HG03139 (cell line): ENCODE results near the gene PHETA2.
"Not testable (repeated sequence)": the region's sequence is repeated elsewhere in the genome, so short reads cannot be mapped to it uniquely, and the experiment has no call there.

Experiments used
- ATAC-seq: cut with Tn5 transposase; IDR thresholded peaks from one replicate; pipeline ENCODE4 v1.9.1; 2021; ENCODE audit not compliant: unreplicated experiment

Gene PHETA2

GRCh38 chr22:42101199-42101598 is 27.2 kb downstream of the PHETA2 start:
- ATAC-seq, result no peak

- ATAC-seq, result not testable (repeated sequence)
Observed at GRCh38 chr22:42104332-42104860, 30.3 kb downstream of the PHETA2 start.

- ATAC-seq, result no peak
Observed at GRCh38 chr22:42108848-42109247, 34.8 kb downstream of the PHETA2 start.

- ATAC-seq, result no peak
Observed at GRCh38 chr22:42111798-42112197, 37.8 kb downstream of the PHETA2 start.

- ATAC-seq, result not testable (repeated sequence)
Observed at GRCh38 chr22:42112793-42113192, 38.7 kb downstream of the PHETA2 start.

GRCh38 chr22:42114721-42115120 is 40.7 kb downstream of the PHETA2 start:
- ATAC-seq, result no peak

GRCh38 chr22:42115420-42115830 is 41.4 kb downstream of the PHETA2 start:
- ATAC-seq, result not testable (repeated sequence)

- no peak for ATAC-seq
Observed at GRCh38 chr22:42116848-42117424, 42.9 kb downstream of the PHETA2 start.

GRCh38 chr22:42120231-42121021 is 46.4 kb downstream of the PHETA2 start:
- not testable (repeated sequence) for ATAC-seq

- ATAC-seq, result not testable (repeated sequence)
Observed at GRCh38 chr22:42123529-42123928, 49.5 kb downstream of the PHETA2 start.

GRCh38 chr22:42127606-42128005 is 53.6 kb downstream of the PHETA2 start:
- ATAC-seq, result no peak

- ATAC-seq, result not testable (repeated sequence)
Observed at GRCh38 chr22:42128007-42128406, 54.0 kb downstream of the PHETA2 start.
